ENCODE data around the gene AVP. TPM values are rescaled to one million over a fixed set of nuclear protein-coding genes. Genes with fewer than 3 reads are reported as not detected.
"Not testable (repeated sequence)": the region's sequence is repeated elsewhere in the genome, so short reads cannot be mapped to it uniquely, and the experiment has no call there.

AVP gene
- 1 to 10 TPM in 1 of 4 donors, under 1 TPM in 1, not detected in 2; 0.40 to 2.7 TPM for polyA plus RNA-seq
- long read RNA-seq, donor 1: 0 reads
- long read RNA-seq, donor 2: 0 reads
- long read RNA-seq, donor 3: 0 reads
- long read RNA-seq, donor 4: 0 reads
- long read RNA-seq, donor 5: 0 reads
- long read RNA-seq, donor 6: 0 reads
- long read RNA-seq, donor 7: 0 reads
- long read RNA-seq, donor 8: 0 reads
- long read RNA-seq, donor 9: 0 reads
- long read RNA-seq, donor 10: 0 reads

GRCh38 chr20:3084283-3084985, at the start of gene AVP:
AVP (minus strand) TSS chr20:3084724; CDS start chr20:3084674, 50 bp downstream.
- 82 to 92% (median 90%) methylated on average over 26 to 28 of the region's 28 CpGs for WGBS, 3 donors
- no peak for DNase-seq
- H3K4me1 ChIP-seq (ENCODE audit: control insufficient read depth in 3 of 3, insufficient read depth in 2 of 3, low read depth in 1 of 3, low read length in 2 of 3): no peaks in the 10 kb centered on the region
- H3K27ac ChIP-seq (ENCODE audit: low read depth in 1 of 3, low read length in 2 of 3): no peak within 1 kb of the TSS
- no peaks in the 10 kb centered on the region for H3K36me3 ChIP-seq (ENCODE audit: control insufficient read depth in 3 of 3, insufficient read depth in 2 of 3, low read depth in 1 of 3, low read length in 3 of 3)
- H3K27me3 ChIP-seq (ENCODE audit: control insufficient read depth in 3 of 3, insufficient read depth in 3 of 3, low read length in 3 of 3): peaks cover 6 to 34% (median 13%) of the 10 kb centered on the region in 3 donors
- no peaks in the 10 kb centered on the region for H3K9me3 ChIP-seq (ENCODE audit: control insufficient read depth in 2 of 2, insufficient read depth in 1 of 2, low read depth in 1 of 2, low read length in 1 of 2)
- no peak for FAIRE-seq
- no peak within 1 kb of the TSS for H3K4me3 ChIP-seq (ENCODE audit: low read depth in 1 of 3, low read length in 3 of 3)

- Histone ChIP-seq H3K27ac (ENCODE audit: low read depth in 1 of 3, low read length in 2 of 3) (no peak overlapping the region), H3K4me1 (ENCODE audit: control insufficient read depth in 3 of 3, insufficient read depth in 2 of 3, low read depth in 1 of 3, low read length in 2 of 3) (no peaks in the 10 kb centered on the region), H3K36me3 (ENCODE audit: control insufficient read depth in 3 of 3, insufficient read depth in 2 of 3, low read depth in 1 of 3, low read length in 3 of 3) (peaks cover 0 to 12% (median 0%) of the 10 kb centered on the region in 3 donors), H3K4me3 (ENCODE audit: low read depth in 1 of 3, low read length in 3 of 3) (no peak overlapping the region), H3K27me3 (ENCODE audit: control insufficient read depth in 3 of 3, insufficient read depth in 3 of 3, low read length in 3 of 3) (no peaks in the 10 kb centered on the region), H3K9me3 (ENCODE audit: control insufficient read depth in 2 of 2, insufficient read depth in 1 of 2, low read depth in 1 of 2, low read length in 1 of 2) (no peaks in the 10 kb centered on the region)
- DNase-seq (no peak), FAIRE-seq (no peak)
- WGBS, 3 donors: 83 to 84% (median 84%) methylated on average over 3 of the region's 3 CpGs
These were observed 49.6 kb upstream of the AVP start for GRCh38 chr20:3134151-3134550.

- peaks cover 0 to 10% (median 0%) of the 10 kb centered on the region in 3 donors for H3K36me3 ChIP-seq (ENCODE audit: control insufficient read depth in 3 of 3, insufficient read depth in 2 of 3, low read depth in 1 of 3, low read length in 3 of 3)
- no peaks in the 10 kb centered on the region for H3K4me1 ChIP-seq (ENCODE audit: control insufficient read depth in 3 of 3, insufficient read depth in 2 of 3, low read depth in 1 of 3, low read length in 2 of 3)
- 93 to 94% (median 93%) methylated on average over 2 of the region's 2 CpGs for WGBS, 3 donors
- H3K27ac ChIP-seq (ENCODE audit: low read depth in 1 of 3, low read length in 2 of 3): no peak overlapping the region
- DNase-seq (no peak), FAIRE-seq (no peak)
- H3K9me3 ChIP-seq (ENCODE audit: control insufficient read depth in 2 of 2, insufficient read depth in 1 of 2, low read depth in 1 of 2, low read length in 1 of 2): no peaks in the 10 kb centered on the region
- no peaks in the 10 kb centered on the region for H3K27me3 ChIP-seq (ENCODE audit: control insufficient read depth in 3 of 3, insufficient read depth in 3 of 3, low read length in 3 of 3)
- H3K4me3 ChIP-seq (ENCODE audit: low read depth in 1 of 3, low read length in 3 of 3): no peak overlapping the region
These were observed 48.6 kb upstream of the AVP start for GRCh38 chr20:3133155-3133554.

- peaks cover 0 to 6% (median 0%) of the 10 kb centered on the region in 3 donors for H3K36me3 ChIP-seq (ENCODE audit: control insufficient read depth in 3 of 3, insufficient read depth in 2 of 3, low read depth in 1 of 3, low read length in 3 of 3)
- WGBS, 3 donors: 85 to 89% (median 85%) methylated on average over 2 of the region's 2 CpGs
- H3K27me3 ChIP-seq (ENCODE audit: control insufficient read depth in 3 of 3, insufficient read depth in 3 of 3, low read length in 3 of 3): no peaks in the 10 kb centered on the region
- no peak overlapping the region for H3K4me3 ChIP-seq (ENCODE audit: low read depth in 1 of 3, low read length in 3 of 3)
- peaks cover 0 to 6% of the 10 kb centered on the region in 2 donors for H3K9me3 ChIP-seq (ENCODE audit: control insufficient read depth in 2 of 2, insufficient read depth in 1 of 2, low read depth in 1 of 2, low read length in 1 of 2)
- FAIRE-seq (no peak), DNase-seq (no peak)
- no peak overlapping the region for H3K27ac ChIP-seq (ENCODE audit: low read depth in 1 of 3, low read length in 2 of 3)
- no peaks in the 10 kb centered on the region for H3K4me1 ChIP-seq (ENCODE audit: control insufficient read depth in 3 of 3, insufficient read depth in 2 of 3, low read depth in 1 of 3, low read length in 2 of 3)
These were observed 45.6 kb upstream of the AVP start for GRCh38 chr20:3130051-3130600.

GRCh38 chr20:3129094-3129493, 44.6 kb upstream of the AVP start:
- no peaks in the 10 kb centered on the region for H3K4me1 ChIP-seq (ENCODE audit: control insufficient read depth in 3 of 3, insufficient read depth in 2 of 3, low read depth in 1 of 3, low read length in 2 of 3)
- peaks cover 0 to 15% of the 10 kb centered on the region in 2 donors for H3K9me3 ChIP-seq (ENCODE audit: control insufficient read depth in 2 of 2, insufficient read depth in 1 of 2, low read depth in 1 of 2, low read length in 1 of 2)
- H3K4me3 ChIP-seq (ENCODE audit: low read depth in 1 of 3, low read length in 3 of 3): no peak overlapping the region
- no peaks in the 10 kb centered on the region for H3K27me3 ChIP-seq (ENCODE audit: control insufficient read depth in 3 of 3, insufficient read depth in 3 of 3, low read length in 3 of 3)
- H3K36me3 ChIP-seq (ENCODE audit: control insufficient read depth in 3 of 3, insufficient read depth in 2 of 3, low read depth in 1 of 3, low read length in 3 of 3): peaks cover 0 to 11% (median 0%) of the 10 kb centered on the region in 3 donors
- DNase-seq: no peak
- 77 to 87% (median 84%) methylated on average over 4 of the region's 4 CpGs for WGBS, 3 donors
- FAIRE-seq: no peak
- no peak overlapping the region for H3K27ac ChIP-seq (ENCODE audit: low read depth in 1 of 3, low read length in 2 of 3)

- DNase-seq (no peak), FAIRE-seq (no peak)
- Histone ChIP-seq H3K27me3 (ENCODE audit: control insufficient read depth in 3 of 3, insufficient read depth in 3 of 3, low read length in 3 of 3) (no peaks in the 10 kb centered on the region), H3K27ac (ENCODE audit: low read depth in 1 of 3, low read length in 2 of 3) (no peak overlapping the region), H3K4me3 (ENCODE audit: low read depth in 1 of 3, low read length in 3 of 3) (no peak overlapping the region), H3K9me3 (ENCODE audit: control insufficient read depth in 2 of 2, insufficient read depth in 1 of 2, low read depth in 1 of 2, low read length in 1 of 2) (peaks cover 0 to 21% of the 10 kb centered on the region in 2 donors), H3K4me1 (ENCODE audit: control insufficient read depth in 3 of 3, insufficient read depth in 2 of 3, low read depth in 1 of 3, low read length in 2 of 3) (no peaks in the 10 kb centered on the region), H3K36me3 (ENCODE audit: control insufficient read depth in 3 of 3, insufficient read depth in 2 of 3, low read depth in 1 of 3, low read length in 3 of 3) (peaks cover 0 to 12% (median 0%) of the 10 kb centered on the region in 3 donors)
- WGBS, 3 donors: 84 to 86% (median 84%) methylated on average over 8 of the region's 8 CpGs
These were observed 43.9 kb upstream of the AVP start for GRCh38 chr20:3128275-3128984.

GRCh38 chr20:3126527-3126859, 42.0 kb upstream of the AVP start:
- no peak for FAIRE-seq
- H3K36me3 ChIP-seq (ENCODE audit: control insufficient read depth in 3 of 3, insufficient read depth in 2 of 3, low read depth in 1 of 3, low read length in 3 of 3): peaks cover 0 to 21% (median 2%) of the 10 kb centered on the region in 3 donors
- H3K4me1 ChIP-seq (ENCODE audit: control insufficient read depth in 3 of 3, insufficient read depth in 2 of 3, low read depth in 1 of 3, low read length in 2 of 3): no peaks in the 10 kb centered on the region
- H3K9me3 ChIP-seq (ENCODE audit: control insufficient read depth in 2 of 2, insufficient read depth in 1 of 2, low read depth in 1 of 2, low read length in 1 of 2): peaks cover 0 to 26% of the 10 kb centered on the region in 2 donors
- no peaks in the 10 kb centered on the region for H3K27me3 ChIP-seq (ENCODE audit: control insufficient read depth in 3 of 3, insufficient read depth in 3 of 3, low read length in 3 of 3)
- DNase-seq: no peak
- H3K4me3 ChIP-seq (ENCODE audit: low read depth in 1 of 3, low read length in 3 of 3): no peak overlapping the region
- no peak overlapping the region for H3K27ac ChIP-seq (ENCODE audit: low read depth in 1 of 3, low read length in 2 of 3)
- 88 to 100% (median 93%) methylated on average over 1 of the region's 1 CpG for WGBS, 3 donors

- FAIRE-seq; DNase-seq; H3K27me3 ChIP-seq (ENCODE audit: control insufficient read depth in 3 of 3, insufficient read depth in 3 of 3, low read length in 3 of 3); H3K27ac ChIP-seq (ENCODE audit: low read depth in 1 of 3, low read length in 2 of 3); H3K4me1 ChIP-seq (ENCODE audit: control insufficient read depth in 3 of 3, insufficient read depth in 2 of 3, low read depth in 1 of 3, low read length in 2 of 3); H3K4me3 ChIP-seq (ENCODE audit: low read depth in 1 of 3, low read length in 3 of 3): not testable (repeated sequence)
- peaks cover 0 to 26% (median 3%) of the 10 kb centered on the region in 3 donors for H3K36me3 ChIP-seq (ENCODE audit: control insufficient read depth in 3 of 3, insufficient read depth in 2 of 3, low read depth in 1 of 3, low read length in 3 of 3)
- WGBS, 3 donors: 87 to 95% (median 94%) methylated on average over 23 to 25 of the region's 25 CpGs
- peaks cover 0 to 26% of the 10 kb centered on the region in 2 donors for H3K9me3 ChIP-seq (ENCODE audit: control insufficient read depth in 2 of 2, insufficient read depth in 1 of 2, low read depth in 1 of 2, low read length in 1 of 2)
These were observed 41.4 kb upstream of the AVP start for GRCh38 chr20:3125776-3126526.

All from small intestine (tissue), 16 donors.